NCI-H2029 (cell line): ENCODE results near the gene FUT9.
A peak's percentile ranks its signal among the peaks of the same experiment; 100 is the strongest.

Experiments
- DNase-seq: peaks from one replicate; lab custom pipeline; 2025; lab: John Stamatoyannopoulos, UW

The FUT9 gene

DNA sequence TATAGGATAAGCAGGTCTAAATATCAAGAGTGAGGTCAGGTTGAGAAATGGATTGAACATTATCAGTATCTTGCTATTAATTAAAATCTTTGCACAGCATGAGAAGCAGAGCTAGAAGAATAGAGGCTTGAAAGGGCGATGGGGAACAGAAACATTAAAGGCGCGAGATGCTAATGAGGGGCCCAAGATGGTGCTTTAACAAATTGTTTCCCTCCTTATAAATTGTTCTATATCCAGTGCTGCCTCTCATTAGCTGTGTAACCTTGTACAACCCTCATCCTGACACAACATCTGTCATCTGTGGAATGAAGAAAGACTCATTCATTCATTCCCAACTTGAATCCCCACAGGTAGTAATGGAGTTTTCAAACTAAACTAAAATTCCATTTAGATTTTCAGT, 57.8 kb downstream of the FUT9 start:
- no peak for DNase-seq

GRCh38 chr6:96074006-96074405, 58.2 kb downstream of the FUT9 start:
- DNase-seq = no peak

DNA sequence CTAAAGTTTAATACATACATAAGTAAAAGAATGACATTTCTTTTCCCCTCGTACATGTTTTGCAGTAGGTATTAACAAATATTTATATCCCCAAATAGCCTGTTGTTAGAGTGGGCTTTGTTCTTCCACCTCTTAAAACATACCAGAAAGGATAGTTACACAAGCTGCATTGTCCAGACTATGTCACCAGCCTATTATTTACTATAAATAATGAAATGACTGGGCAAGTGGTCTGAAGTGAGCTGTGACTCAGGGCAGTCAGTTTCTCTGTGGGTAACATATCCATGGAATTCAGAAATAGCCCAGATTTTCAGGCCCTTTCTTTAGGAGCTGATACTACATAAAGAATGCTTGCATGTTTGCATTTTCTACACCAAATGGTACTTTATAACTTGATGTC, 60.1 kb downstream of the FUT9 start:
- no peak for DNase-seq

GRCh38 chr6:96086745-96087144, 71.0 kb downstream of the FUT9 start:
- no peak for DNase-seq

DNA sequence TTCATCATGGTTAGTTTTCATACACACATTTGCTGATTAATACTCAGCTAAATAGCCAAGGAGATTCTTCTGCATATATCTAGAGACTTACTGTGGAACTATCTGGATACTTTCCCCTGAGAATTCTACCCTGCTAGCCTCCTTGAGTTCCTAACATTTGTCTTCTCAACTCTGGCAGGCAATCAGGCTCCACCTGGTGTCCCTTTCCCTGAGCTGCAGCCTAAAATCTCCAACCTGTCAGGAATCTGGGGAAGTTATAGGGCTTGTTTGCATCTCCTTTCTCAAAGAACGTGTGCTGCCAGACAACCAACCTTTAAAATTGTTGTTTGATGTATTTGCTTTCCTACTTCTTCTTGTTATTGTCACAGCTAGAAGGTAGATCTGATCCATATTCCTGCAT, 73.4 kb downstream of the FUT9 start:
- DNase-seq = no peak

- DNase-seq = no peak
These were observed 78.3 kb downstream of the FUT9 start for GRCh38 chr6:96094077-96094476.

DNA sequence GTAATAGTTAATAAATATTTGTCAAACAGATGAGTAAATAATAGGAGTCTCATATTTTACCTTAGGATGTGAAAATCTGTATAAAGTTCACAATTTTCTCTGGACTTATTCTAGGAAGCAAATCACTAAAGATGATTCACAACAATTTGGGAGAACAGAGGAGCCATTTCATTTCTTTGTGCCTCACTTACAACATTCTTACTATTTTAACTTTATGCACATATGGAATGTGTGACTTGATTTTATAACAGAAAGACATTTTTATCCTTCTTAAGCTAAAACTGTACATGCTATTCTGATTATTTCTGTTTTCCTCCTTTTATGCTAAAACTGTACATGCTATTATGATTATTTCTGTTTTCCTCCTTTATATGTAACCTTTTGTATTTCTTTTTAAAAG, 83.3 kb downstream of the FUT9 start:
- no peak for DNase-seq

GRCh38 chr6:96101564-96101963, 85.8 kb downstream of the FUT9 start:
- no peak for DNase-seq

DNA sequence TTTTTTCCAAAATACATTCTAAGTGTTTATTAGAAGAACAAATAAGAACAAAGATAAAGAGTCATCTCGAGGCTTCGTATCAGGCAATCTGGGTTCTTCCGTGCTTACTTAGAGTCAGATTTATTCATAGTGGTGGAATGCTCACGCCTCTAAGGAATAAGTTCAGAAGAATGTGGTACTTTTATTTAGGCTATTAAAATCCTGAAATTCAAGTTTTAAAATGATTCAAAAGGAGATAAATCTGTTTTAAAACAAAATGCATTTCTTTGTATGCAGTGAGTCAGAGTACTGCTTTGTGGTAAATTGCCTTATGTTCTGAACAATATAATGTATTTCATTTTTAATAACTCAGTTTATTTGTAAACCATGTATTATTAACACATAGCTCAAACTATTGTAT, 89.1 kb downstream of the FUT9 start:
- DNase-seq = no peak

DNA sequence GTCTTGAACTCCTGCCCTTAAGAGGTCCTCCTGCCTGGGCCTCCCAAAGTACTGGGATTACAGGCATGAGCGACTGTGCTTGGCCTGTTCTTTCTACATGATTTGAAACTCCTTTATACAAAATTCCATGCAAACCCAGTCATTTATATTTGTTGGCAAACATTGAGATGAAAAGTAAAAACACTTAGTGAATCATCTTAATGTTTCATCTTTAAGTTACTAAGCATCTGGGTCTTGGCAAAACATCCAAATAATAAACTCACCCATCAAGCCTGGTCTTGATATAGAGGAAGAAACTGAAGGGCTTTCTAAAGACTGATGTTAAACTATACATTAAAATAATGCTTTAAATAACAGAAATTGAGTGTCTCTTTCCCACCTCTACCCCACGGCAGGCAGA, 95.1 kb downstream of the FUT9 start:
- no peak for DNase-seq

GRCh38 chr6:96116674-96117073, 100.9 kb downstream of the FUT9 start:
- DNase-seq = no peak

DNA sequence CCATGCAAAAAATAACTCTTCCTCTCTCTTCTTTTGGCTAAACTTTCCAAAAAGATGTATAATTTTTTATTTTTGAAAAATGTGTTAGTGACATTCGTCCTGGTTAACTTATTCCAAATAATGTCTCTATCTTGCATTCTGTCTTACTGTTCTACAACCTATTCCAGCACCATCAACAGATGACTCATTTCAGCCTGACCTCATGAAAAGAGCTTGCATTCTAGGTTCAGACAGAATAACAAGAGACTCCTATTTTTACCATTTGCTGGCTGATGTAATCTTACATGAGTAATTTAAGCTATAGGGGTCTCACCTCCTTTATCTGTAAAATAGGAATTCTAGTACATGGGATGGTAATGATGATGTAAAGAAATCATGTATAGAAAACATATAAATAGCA, 109.0 kb downstream of the FUT9 start:
- no peak for DNase-seq

DNA sequence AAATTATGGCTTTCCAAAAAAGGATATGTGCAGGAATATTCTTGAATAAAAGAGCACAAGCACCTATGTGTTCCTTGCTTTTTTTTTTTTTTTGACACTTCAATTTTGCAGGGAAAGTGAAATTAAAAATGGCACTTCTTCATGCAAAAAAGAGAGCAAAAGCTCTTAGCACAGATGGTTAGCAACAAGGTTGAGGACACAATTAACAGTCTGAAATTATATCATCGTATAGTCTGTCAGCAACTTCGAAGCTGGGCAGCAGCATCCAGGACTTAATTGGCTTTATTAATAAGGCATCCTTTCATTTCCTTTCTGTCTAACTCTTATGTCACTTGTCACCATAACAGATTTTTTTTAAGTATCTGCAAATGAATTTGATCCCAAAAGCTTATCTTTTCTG, 122.6 kb downstream of the FUT9 start:
- no peak for DNase-seq

DNA sequence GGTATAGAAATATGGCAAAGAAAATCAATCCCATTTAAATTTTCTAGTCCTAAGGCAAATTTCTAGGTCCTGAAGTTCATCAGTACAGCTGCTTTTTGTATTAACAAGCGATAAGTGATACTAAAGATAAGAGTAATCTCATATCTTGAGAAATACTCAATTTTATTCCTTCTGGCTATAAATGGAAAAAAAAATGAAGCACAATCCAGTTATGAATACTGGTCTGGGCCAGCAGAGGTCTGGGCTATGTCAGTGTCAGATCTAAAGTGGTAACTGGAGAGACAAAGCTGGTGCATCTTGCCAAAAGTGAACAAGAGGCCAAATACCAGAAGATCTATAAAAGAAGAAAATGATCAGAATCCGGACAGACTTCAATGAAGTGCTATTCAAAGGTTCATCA, 126.4 kb downstream of the FUT9 start:
- no peak for DNase-seq

DNA sequence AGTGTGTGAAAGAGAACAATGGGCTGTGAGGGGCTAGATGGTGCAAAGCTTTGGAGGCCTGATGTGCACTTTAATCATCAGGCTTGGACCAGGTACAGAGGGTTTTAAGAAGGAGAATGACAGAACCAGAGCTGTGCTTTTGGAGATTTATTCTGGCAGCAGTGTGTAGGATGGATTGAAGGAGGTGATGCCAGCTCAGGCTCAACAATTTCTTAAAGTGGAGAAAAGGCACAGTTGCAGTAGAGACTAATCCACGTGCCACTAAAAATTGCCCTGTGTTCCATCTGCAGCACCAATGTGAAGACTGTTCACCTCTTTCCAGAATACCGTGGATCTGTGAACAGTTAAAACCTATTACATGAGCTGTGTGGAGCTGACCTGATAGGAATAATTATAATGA, 134.7 kb downstream of the FUT9 start:
- no peak for DNase-seq

DNA sequence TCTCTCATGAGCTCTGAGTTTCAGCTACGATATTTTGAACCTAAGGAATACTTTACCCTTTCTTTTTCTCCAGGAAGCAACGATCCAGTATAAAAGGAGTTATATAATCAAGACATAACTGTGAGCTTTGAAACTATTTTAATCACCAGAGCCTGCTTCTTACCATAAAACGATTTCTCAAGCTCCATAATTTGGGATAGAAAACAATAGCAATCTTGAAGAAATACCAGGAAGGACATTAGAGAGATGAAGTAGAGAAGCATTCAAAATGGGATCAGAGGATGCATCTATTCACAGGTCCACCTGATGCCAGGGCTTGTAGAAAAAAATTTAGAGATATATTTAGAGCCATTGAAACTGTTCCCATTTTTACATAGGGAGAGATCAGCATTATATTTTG, 135.9 kb downstream of the FUT9 start:
- DNase-seq = no peak

DNA sequence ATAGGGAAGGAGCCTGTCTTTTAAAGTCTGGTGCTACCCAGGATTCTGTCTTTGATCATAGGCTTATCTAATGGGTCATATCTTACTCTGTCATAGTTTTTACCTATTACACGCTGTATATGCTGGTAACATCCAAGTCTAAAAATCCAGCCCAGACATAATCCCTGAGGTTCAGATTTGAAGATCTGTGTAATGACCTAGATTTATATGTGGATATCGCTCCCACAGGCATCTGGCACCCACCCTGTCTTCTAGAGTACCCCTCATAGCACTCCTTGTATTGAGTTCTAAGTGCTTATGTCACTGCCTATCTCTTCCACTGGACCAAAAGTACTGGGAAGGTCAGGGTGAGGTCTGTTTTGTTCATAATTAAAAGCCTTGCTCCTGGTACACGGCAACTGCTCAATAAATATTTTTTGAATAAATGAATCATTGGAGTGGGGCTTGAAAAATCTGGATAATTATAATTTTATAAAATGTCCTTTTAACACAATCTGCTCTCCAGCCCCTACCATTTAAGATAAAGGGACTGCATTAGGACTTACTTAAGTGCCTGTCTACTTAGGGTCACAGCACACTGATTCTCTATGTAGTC, 136.4 kb downstream of the FUT9 start:
- DNase-seq = no peak

DNA sequence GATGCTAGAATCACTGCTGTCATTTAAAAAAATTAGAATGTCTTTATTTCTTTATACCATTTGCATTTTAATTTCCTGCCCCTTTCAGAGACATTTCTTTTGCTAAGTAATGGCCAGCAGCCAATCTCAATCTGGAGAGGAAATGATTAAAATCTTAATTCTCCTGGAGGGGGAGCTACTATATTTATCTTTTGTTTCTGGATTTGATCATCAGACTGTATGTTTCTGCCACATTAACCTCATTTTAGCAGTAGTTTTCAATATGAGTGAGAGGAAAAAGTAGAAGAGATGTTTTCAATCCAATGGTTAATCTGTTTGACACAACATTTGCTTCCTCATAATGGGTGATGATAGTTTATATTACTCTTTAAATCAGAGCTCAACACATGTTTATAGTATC, 138.0 kb downstream of the FUT9 start:
- no peak for DNase-seq

DNA sequence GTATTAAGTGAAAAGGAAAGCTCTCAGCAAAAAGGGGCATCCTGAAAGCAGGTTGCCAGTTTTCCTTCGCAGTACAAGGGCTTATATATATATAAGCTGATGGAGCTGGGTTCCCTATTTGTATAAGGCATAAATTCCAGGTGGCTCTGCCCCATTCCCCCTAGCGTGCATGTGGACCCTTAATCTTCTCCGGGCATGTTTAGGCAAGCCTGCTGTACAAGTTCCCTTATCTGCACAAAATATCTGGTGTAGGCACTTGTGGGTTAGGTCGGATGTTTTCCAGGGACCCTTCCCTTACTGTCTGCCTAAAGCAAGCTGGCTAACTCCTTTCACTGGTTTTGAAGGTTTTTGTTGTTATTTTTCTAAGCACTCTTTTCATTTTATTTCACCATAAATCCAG, 140.7 kb downstream of the FUT9 start:
- no peak for DNase-seq

GRCh38 chr6:96157018-96157565, 141.3 kb downstream of the FUT9 start:
- DNase-seq = peak; percentile 0

GRCh38 chr6:96162711-96163120, 146.9 kb downstream of the FUT9 start:
- DNase-seq = no peak

DNA sequence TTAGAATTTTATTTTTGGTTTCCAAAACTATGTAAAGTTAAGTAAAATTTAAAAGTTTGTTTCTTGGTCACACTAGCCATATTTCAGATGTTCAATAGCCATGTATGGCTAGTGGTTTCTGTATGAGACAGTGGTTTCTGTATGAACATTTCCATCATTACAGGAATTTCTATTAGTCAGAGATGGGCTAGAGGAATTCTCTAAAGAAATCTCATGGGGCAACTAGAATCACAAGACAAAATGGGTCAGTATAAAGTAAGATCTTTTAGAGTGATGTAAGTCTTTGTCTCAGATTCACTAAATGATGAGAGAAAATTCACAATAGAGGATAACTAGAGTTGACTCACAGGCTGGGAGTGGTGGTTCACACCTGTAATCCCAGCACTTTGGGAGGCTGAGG, 149.0 kb downstream of the FUT9 start:
- DNase-seq = no peak

DNA sequence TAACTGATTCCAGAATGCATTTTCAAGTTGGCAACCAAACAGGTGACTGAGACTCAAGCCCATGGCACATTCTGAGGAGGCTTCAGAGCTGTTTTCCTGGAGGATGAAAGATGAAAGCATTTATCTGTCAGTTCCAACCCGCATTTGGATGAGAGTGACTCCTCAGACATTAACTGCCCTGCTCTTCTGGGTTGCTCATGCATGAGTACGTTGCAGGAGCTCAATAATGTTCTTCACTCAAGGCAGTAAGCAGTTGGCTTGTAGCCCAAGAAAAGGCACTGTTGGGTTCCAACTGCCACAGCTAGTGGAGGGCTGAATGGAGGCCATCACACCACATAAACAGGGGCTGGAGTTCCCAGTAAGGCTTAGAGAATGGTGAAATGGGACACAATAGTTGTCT, 155.3 kb downstream of the FUT9 start:
- DNase-seq = no peak

- no peak for DNase-seq
These were observed 169.0 kb downstream of the FUT9 start for GRCh38 chr6:96184798-96185197.

DNA sequence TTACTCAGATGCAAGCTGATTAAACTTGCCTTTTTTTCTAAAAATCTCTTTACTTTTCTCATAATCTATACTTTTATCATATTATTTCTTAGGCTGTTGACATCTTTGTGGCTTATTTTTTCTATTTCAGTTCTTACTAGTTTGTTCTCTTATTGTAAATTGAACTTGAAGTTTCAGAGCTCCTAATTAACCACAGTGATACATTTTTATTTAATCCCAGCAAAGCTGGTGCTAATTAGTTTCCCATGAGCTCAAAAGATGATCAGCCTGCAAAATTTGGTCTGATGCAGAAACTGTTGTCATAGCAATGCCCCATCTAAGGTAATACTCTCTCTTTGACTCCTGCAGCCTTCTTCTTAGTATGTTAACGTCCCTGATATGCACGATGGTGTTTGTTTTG, 170.3 kb downstream of the FUT9 start:
- DNase-seq = no peak
